Mononuclear cell (primary cell): Measurements from ENCODE around the gene SLC25A42. TPM values are rescaled to one million over a fixed set of nuclear protein-coding genes. Genes with fewer than 3 reads are reported as not detected.
"Not testable (repeated sequence)": the region's sequence is repeated elsewhere in the genome, so short reads cannot be mapped to it uniquely, and the experiment has no call there.

Source experiments
- H3K27me3 ChIP-seq: 2 replicates; pipeline ENCODE4 v1.6.0; 2011; ENCODE audit warnings: low read length, control low read depth; ENCODE audit not compliant: insufficient read depth
- H3K4me1 ChIP-seq: 2 replicates; pipeline ENCODE4 v1.5.1; 2011; ENCODE audit warnings: mild to moderate bottlenecking, low read length, control low read depth; ENCODE audit not compliant: insufficient read depth
- H3K4me3 ChIP-seq: 2 replicates; pipeline ENCODE4 v1.5.1; 2011; ENCODE audit warnings: mild to moderate bottlenecking, low read length, moderate library complexity
- H3K9me3 ChIP-seq: 2 replicates; pipeline ENCODE4 v1.5.1; 2011; ENCODE audit warnings: low read depth, mild to moderate bottlenecking, control low read depth, low read length
- total RNA-seq: library from RNA; depleted of rRNA; stranded (reverse); fragments of >200 nt; gene quantifications from one replicate; pipeline ENCODE4 v1.2.3, GENCODE V29; 2012

The SLC25A42 gene
- total RNA-seq, 1 donor = 6.4 TPM

DNA sequence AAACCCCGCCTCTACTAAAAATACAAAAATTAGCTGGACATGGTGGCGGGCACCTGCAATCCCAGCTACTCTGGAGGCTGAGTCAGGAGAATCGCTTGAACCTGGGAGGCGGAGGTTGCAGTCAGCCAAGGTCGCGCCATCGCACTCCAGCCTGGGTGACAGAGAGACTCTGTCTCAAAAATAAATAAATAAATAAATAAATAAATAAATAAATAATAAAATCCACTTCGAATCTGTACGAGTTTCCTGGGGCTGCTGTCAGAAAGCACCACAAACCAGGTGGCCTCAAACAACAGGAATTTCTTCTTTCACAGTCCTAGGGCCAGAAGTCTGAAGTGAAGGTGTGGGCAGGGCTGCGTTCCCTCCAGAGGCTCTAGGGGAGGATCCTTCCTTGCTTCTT is 38.8 kb downstream of the SLC25A42 start:
- H3K27me3 ChIP-seq, H3K4me3 ChIP-seq, H3K4me1 ChIP-seq: not testable (repeated sequence)

GRCh38 chr19:19103167-19103566 is 39.4 kb downstream of the SLC25A42 start:
- no peaks in the 10 kb centered on the region for H3K27me3 ChIP-seq
- H3K9me3 ChIP-seq = no peaks in the 10 kb centered on the region
- H3K4me3 ChIP-seq = no peak overlapping the region
- no peaks in the 10 kb centered on the region for H3K4me1 ChIP-seq

More for the DNA sequence above, 38.8 kb downstream of the SLC25A42 start:
- H3K9me3 ChIP-seq = not testable (repeated sequence)

DNA sequence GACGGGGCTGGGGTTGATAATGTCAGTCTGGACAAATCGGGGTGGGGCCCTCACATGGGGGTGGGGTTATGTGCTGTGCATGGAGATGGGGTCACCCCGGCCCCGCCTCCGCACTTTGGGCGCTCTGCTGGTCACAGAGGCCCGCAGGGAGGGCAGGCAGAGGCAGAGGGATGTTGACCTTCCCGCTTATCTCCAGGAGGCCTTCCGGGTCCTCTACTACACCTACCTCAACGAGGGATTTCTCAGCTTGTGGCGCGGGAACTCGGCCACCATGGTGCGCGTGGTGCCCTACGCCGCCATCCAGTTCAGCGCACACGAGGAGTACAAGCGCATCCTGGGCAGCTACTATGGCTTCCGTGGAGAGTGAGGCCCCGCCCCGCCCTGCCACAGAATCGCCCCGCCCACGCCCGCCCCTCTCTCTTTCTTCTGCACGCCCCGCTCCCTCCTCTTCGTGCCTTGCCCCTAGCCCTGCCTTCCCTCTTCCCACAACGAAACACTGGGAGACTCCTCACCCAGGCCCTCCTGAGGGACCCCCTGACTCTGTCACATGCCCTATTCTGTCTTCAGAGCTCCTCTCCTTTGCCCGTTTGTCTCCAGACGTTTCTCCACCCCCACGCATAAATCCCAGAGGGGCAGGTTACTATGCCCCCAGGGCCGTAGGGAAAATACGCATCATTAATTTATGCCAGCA is 41.7 kb downstream of the SLC25A42 start:
- Histone ChIP-seq H3K27me3 (no peaks in the 10 kb centered on the region), H3K4me1 (peaks cover 4% of the 10 kb centered on the region), H3K9me3 (no peaks in the 10 kb centered on the region), H3K4me3 (no peak overlapping the region)

- Histone ChIP-seq H3K27me3 (no peaks in the 10 kb centered on the region), H3K4me3 (no peak overlapping the region), H3K4me1 (peaks cover 6% of the 10 kb centered on the region), H3K9me3 (no peaks in the 10 kb centered on the region)
Measured at GRCh38 chr19:19106056-19106551, 42.3 kb downstream of the SLC25A42 start.

DNA sequence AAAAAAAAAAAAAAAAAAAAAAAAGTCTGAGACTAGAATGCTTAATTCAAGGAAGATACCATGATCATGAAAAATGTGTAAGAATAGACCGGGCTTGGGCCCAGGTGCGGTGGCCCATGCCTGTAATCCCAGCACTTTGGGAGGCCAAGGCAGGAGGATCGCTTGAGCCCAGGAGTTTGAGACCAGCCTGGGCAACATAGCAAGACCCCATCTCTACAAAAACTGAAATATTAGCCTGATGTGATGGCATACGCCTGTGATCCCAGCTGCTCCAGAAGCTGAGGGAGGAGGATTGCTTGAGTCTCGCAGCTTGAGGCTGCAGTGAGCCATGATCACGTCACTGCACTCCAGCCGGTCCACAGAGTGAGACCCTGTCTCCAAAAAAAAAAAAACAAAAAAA is 43.1 kb downstream of the SLC25A42 start:
- not testable (repeated sequence) for H3K4me3 ChIP-seq, H3K4me1 ChIP-seq, H3K27me3 ChIP-seq, H3K9me3 ChIP-seq

GRCh38 chr19:19107654-19108053 is 43.9 kb downstream of the SLC25A42 start:
- H3K4me3 ChIP-seq = no peak overlapping the region
- H3K27me3 ChIP-seq = no peaks in the 10 kb centered on the region
- peaks cover 6% of the 10 kb centered on the region for H3K4me1 ChIP-seq
- no peaks in the 10 kb centered on the region for H3K9me3 ChIP-seq

DNA sequence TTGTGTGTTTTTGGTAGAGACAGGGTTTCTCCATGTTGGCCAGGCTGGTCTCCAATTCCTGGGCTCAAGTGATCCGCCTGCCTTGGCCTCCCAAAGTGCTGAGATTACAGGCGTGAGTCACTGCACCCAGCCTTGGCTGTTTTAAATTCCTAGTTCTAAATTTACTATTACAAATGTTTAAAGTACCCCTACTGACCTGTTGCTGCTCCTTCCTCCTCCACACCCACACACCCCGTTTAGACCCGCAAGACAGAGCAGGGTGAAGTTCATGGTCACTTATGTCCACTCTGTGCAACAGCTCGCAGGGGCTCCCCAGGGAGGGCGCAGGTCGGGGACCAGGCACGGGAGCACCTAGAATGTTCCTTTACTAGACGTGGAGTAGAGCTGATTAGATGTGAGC is 45.8 kb downstream of the SLC25A42 start:
- Histone ChIP-seq H3K9me3 (no peaks in the 10 kb centered on the region), H3K4me3 (no peak overlapping the region), H3K4me1 (peaks cover 6% of the 10 kb centered on the region), H3K27me3 (no peaks in the 10 kb centered on the region)

GRCh38 chr19:19110410-19111135 is 46.8 kb downstream of the SLC25A42 start:
- H3K4me1 ChIP-seq = peaks cover 6% of the 10 kb centered on the region
- no peaks in the 10 kb centered on the region for H3K9me3 ChIP-seq
- no peak overlapping the region for H3K4me3 ChIP-seq
- H3K27me3 ChIP-seq = no peaks in the 10 kb centered on the region

DNA sequence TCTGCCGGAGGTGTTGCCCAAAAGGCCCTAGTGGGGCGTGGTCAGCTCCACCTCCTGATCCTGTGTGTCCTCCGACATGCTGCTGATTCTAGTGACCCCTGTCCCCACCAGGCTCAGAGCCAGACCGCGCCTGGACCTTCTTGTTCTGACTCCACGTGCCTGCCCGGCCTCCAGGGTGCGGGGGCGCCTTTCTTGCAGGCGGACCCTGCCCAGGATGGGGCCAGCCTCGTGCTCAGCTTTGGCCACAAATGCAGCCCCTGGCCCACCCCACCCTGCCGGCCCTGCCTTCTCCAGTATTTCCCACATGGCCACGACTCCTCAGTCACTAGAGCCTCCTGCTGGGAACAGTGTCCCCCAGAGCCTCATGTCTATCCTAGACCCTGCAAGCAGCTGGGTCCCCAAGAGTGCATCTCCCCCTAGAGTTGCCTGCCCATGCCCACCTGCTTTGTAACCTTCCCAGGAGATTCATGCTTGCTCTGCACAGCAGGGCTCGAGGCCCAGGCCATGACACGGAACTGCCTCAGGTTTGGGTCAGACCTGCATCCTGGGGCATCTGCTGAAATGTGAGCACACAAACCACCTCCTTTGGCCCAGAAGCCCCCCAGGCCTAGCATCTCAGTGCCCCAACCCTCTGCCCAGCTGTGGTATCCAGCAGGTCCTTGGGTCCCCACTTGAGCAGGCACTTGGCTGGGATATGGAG is 47.5 kb downstream of the SLC25A42 start:
- Histone ChIP-seq H3K9me3 (no peaks in the 10 kb centered on the region), H3K27me3 (no peaks in the 10 kb centered on the region), H3K4me1 (peaks cover 6% of the 10 kb centered on the region), H3K4me3 (no peak overlapping the region)

- Histone ChIP-seq H3K4me3 (no peak overlapping the region), H3K4me1 (peaks cover 6% of the 10 kb centered on the region), H3K27me3 (no peaks in the 10 kb centered on the region), H3K9me3 (no peaks in the 10 kb centered on the region)
Measured at GRCh38 chr19:19111967-19112580, 48.3 kb downstream of the SLC25A42 start.

DNA sequence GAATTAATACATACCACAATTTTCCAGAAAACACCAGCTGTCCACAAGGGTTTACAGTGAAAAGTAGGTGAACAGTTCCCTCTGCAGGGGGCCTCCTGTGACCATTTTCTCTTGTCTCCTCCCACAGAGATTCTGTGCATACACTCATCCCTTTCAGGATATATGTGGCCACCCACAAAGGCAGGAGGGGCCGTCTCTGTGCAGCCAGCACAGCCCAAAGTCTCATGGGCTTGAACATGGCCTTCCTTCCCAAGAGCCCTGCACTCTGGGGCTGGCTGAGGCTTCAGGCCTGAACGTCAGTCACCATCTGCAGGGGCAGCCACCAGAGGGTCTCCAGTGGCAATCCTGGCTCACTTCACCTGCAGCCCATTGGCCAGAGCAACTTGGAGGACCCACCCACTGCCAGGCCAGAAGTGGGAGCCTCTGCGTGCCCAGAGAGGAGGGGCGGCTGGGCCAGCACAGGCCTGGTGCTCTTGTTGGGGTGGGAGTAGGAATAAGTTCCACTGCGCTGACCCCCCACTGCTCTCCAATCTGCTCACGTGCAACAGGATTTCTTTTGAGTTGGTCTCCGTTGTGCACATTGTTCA is 49.3 kb downstream of the SLC25A42 start:
- no peaks in the 10 kb centered on the region for H3K27me3 ChIP-seq
- H3K4me3 ChIP-seq = no peak overlapping the region
- H3K4me1 ChIP-seq = peaks cover 6% of the 10 kb centered on the region
- no peaks in the 10 kb centered on the region for H3K9me3 ChIP-seq

GRCh38 chr19:19115954-19116353 is 52.2 kb downstream of the SLC25A42 start:
- no peaks in the 10 kb centered on the region for H3K9me3 ChIP-seq
- no peak overlapping the region for H3K4me3 ChIP-seq
- H3K4me1 ChIP-seq = no peaks in the 10 kb centered on the region
- no peaks in the 10 kb centered on the region for H3K27me3 ChIP-seq

GRCh38 chr19:19119325-19120237 is 55.8 kb downstream of the SLC25A42 start:
- no peaks in the 10 kb centered on the region for H3K4me1 ChIP-seq
- no peaks in the 10 kb centered on the region for H3K27me3 ChIP-seq
- H3K4me3 ChIP-seq = no peak overlapping the region
- no peaks in the 10 kb centered on the region for H3K9me3 ChIP-seq
